PC-3 (cell line): Measurements from ENCODE around the gene SERHL2. TPM values are rescaled to one million over a fixed set of nuclear protein-coding genes. Genes with fewer than 3 reads are reported as not detected.
"Not testable (repeated sequence)": the region's sequence is repeated elsewhere in the genome, so short reads cannot be mapped to it uniquely, and the experiment has no call there.

Source experiments
- ATAC-seq: fragments of 200-7000 bp; cut with Tn5 transposase; 2 replicates; pipeline ENCODE4 v1.9.1; 2020; ENCODE audit warnings: mild to moderate bottlenecking, moderate library complexity
- BruUV-seq: library from RNA; stranded (reverse); fragments of 400-500 nt; replicated peaks from 2 replicates; lab custom pipeline; 2021; lab: Mats Ljungman, UMichigan
- CTCF ChIA-PET: fragments of 300-600 bp; sonication (Branson Sonifier 250); formaldehyde crosslinking; loops from one replicate; lab custom pipeline; 2022; ENCODE audit warnings: antibody characterized with exemption; lab: Charles Lee
- POLR2A ChIA-PET: fragments of 300-600 bp; sonication (Branson Sonifier 250); formaldehyde crosslinking; loops from one replicate; lab custom pipeline; 2022; ENCODE audit warnings: antibody characterized with exemption; ENCODE audit not compliant: unreplicated experiment; lab: Charles Lee
- DNase-seq: peaks from one replicate; pipeline ENCODE4 v3.0.0-alpha.2; 2015
- H2AFZ ChIP-seq: fragments of 300-600 bp; sonication (generic); 2 replicates; pipeline ENCODE4 v1.6.0; 2016; ENCODE audit warnings: antibody characterized with exemption, low read length
- H3F3A ChIP-seq: fragments of 300-600 bp; sonication (generic); one replicate; pipeline ENCODE4 v1.6.0; 2017; ENCODE audit warnings: antibody characterized with exemption, low read length, control low read depth, mild to moderate bottlenecking; ENCODE audit not compliant: unreplicated experiment
- H3K27ac ChIP-seq: fragments of 300-600 bp; sonication (generic); 2 replicates; pipeline ENCODE4 v1.5.1; 2016; ENCODE audit warnings: mild to moderate bottlenecking, low read length
- H3K27me3 ChIP-seq: fragments of 300-600 bp; sonication (generic); 2 replicates; pipeline ENCODE4 v1.6.1; 2016; ENCODE audit warnings: low read length, mixed read lengths
- H3K36me3 ChIP-seq: fragments of 300-600 bp; sonication (generic); 2 replicates; pipeline ENCODE4 v1.6.1; 2016; ENCODE audit warnings: low read depth, mixed run types, low read length, mixed read lengths
- H3K4me1 ChIP-seq: fragments of 300-600 bp; sonication (generic); 2 replicates; pipeline ENCODE4 v1.5.1; 2016; ENCODE audit warnings: low read length; ENCODE audit not compliant: insufficient read depth
- H3K4me2 ChIP-seq: fragments of 300-600 bp; sonication (generic); 2 replicates; pipeline ENCODE4 v1.6.0; 2016; ENCODE audit warnings: low read length
- H3K4me3 ChIP-seq: fragments of 300-600 bp; sonication (generic); 2 replicates; pipeline ENCODE4 v1.5.1; 2016; ENCODE audit warnings: mild to moderate bottlenecking, low read length, mixed read lengths
- H3K79me2 ChIP-seq: fragments of 300-600 bp; sonication (generic); 2 replicates; pipeline ENCODE4 v1.6.1; 2017; ENCODE audit warnings: low read length, mixed read lengths
- H3K9ac ChIP-seq: fragments of 300-600 bp; sonication (generic); 2 replicates; pipeline ENCODE4 v1.6.0; 2016; ENCODE audit warnings: mild to moderate bottlenecking, low read length
- H3K9me2 ChIP-seq: fragments of 300-600 bp; sonication (generic); replicated peaks from 2 replicates; pipeline ENCODE4 v1.6.1; 2016; ENCODE audit warnings: mixed run types, low read length, mixed read lengths
- H3K9me3 ChIP-seq: fragments of 300-600 bp; sonication (generic); 2 replicates; pipeline ENCODE4 v1.6.1; 2016; ENCODE audit warnings: low read length, mixed read lengths
- H4K20me1 ChIP-seq: fragments of 300-600 bp; sonication (generic); 2 replicates; pipeline ENCODE4 v1.6.1; 2016; ENCODE audit warnings: low read length, mixed read lengths
- CTCF ChIP-seq: fragments of 300-600 bp; sonication (generic); conservative IDR thresholded peaks from 2 replicates; pipeline ENCODE4 v1.5.1; 2017; ENCODE audit warnings: antibody characterized with exemption, low read depth, mild to moderate bottlenecking, low read length
- EZH2 ChIP-seq: fragments of 300-600 bp; sonication (generic); IDR thresholded peaks from one replicate; pipeline ENCODE4 v1.6.1; 2017; ENCODE audit warnings: antibody characterized with exemption, mild to moderate bottlenecking, low read length; ENCODE audit not compliant: unreplicated experiment
- EZH2phosphoT487 ChIP-seq: fragments of 300-600 bp; sonication (generic); IDR thresholded peaks from 2 replicates; pipeline ENCODE4 v1.6.1; 2018; ENCODE audit warnings: mild to moderate bottlenecking, antibody characterized with exemption, low read length, borderline replicate concordance
- intact Hi-C: fragments of 100-400 bp; cut with micrococcal nuclease; formaldehyde crosslinking; loops from 2 replicates; pipeline ENCODE4 v1.9.0; 2023
- total RNA-seq: library from RNA; depleted of rRNA; stranded (reverse); fragments of >200 nt; gene quantifications from 2 replicates; pipeline ENCODE4 v1.2.3, GENCODE V29; 2014

Gene SERHL2
- total RNA-seq, 1 experiment from 2014 or later: 5.4 TPM

DNA sequence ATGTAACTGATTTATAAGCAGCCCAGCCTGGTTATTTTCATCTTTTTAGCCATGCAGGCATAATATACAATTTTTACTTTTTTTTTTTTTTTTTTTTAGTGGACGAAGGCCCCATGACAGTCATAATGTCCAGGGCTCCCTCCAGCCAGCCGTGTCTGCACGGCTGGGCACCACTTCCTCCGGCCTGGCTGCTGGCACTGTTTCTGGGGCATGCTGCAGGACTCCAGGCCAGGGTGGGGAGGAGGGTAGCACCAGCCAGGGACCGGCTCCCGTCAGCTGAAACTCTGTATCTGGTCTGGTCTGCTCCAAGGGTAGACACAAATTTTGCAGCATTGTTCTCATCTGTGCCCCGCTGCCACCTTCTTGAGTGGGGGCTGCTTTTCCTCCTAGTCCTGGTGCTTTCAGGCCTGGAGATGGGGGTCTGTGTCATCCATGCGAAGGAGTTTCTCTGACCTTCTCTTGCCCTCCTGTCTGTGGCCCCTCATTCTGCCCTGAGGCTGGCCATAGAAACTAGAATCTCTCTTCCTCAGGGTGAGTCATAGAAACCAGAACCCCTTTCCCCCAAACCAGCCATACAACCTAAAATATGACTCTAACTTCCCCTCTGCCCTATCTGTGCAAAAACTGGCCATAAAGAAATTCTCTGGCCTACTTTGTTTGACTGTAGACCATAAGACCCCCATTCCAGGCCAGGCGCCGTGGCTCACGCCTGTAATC is 25.0 kb upstream of the SERHL2 start:
- DNase-seq (no peak), ATAC-seq (no peak)
- no peak for TF ChIP-seq EZH2
- TF ChIP-seq EZH2phosphoT487: no peak
- TF ChIP-seq CTCF: no peak
- no peaks in the 10 kb centered on the region for H3K9me3 ChIP-seq
- no peaks in the 10 kb centered on the region for H3K27me3 ChIP-seq
- no TSS peak for BruUV-seq
- H3K79me2 ChIP-seq: no peaks in the 10 kb centered on the region
- H3K36me3 ChIP-seq: no peaks in the 10 kb centered on the region
- no peaks in the 10 kb centered on the region for H4K20me1 ChIP-seq
- no peak overlapping the region for H3K4me2 ChIP-seq
- no peak overlapping the region for H3K9ac ChIP-seq
- POLR2A ChIA-PET: no interaction called here
- H3F3A ChIP-seq: no peaks in the 10 kb centered on the region
- intact Hi-C loops: no loop called here
- CTCF ChIA-PET: no interaction called here
- no peaks in the 10 kb centered on the region for H3K9me2 ChIP-seq
- H2AFZ ChIP-seq: no peak overlapping the region
- no peak overlapping the region for H3K27ac ChIP-seq
- no peaks in the 10 kb centered on the region for H3K4me1 ChIP-seq
- no peak overlapping the region for H3K4me3 ChIP-seq

- CTCF ChIA-PET, H3K4me1 ChIP-seq, H3F3A ChIP-seq, H3K4me3 ChIP-seq, intact Hi-C loops, H3K27me3 ChIP-seq, H3K4me2 ChIP-seq, H3K79me2 ChIP-seq, ATAC-seq, H3K9me3 ChIP-seq, H3K9me2 ChIP-seq, H4K20me1 ChIP-seq, POLR2A ChIA-PET, H3K27ac ChIP-seq, H3K36me3 ChIP-seq, BruUV-seq, H2AFZ ChIP-seq, H3K9ac ChIP-seq: not testable (repeated sequence)
- DNase-seq: peak; percentile 32
Observed at GRCh38 chr22:42529435-42529834, 24.3 kb upstream of the SERHL2 start.

DNA sequence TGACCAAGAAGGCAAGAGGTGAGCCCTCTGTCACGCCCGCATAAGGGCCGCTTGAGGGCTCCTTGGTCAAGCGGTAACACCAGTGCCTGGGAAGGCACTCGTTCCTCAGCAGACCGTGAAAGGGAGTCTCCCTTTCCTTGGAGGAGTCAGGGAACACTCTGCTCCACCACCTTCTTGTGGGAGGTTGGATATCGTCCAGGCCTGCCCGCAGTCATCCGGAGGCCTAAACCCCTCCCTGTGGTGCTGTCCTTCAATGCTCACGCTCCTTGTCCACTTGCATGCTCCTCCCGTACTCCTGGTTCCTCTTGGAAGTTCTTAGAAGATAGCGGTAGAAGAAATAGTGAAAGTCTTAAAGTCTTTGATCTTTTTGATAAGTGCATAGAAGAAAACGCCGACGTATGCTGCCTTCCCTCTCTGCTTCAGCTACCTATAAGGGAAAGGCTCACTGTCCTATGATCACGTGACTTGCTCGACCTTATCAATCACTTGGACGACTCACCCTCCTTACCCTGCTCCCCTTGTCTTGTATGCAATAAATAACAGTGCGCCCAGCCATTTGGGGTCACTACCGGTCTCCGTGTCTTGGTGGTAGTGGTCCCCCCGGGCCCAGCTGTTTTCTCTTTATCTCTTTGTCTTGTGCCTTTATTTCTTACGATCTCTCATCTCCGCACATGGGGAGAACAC is 22.2 kb upstream of the SERHL2 start:
- H3K9me3 ChIP-seq, H3K4me3 ChIP-seq, H3K79me2 ChIP-seq, BruUV-seq, ATAC-seq, H3K9me2 ChIP-seq, H3F3A ChIP-seq, H4K20me1 ChIP-seq, H3K36me3 ChIP-seq, H3K4me1 ChIP-seq, H2AFZ ChIP-seq, H3K27me3 ChIP-seq, H3K27ac ChIP-seq, intact Hi-C loops, CTCF ChIA-PET, POLR2A ChIA-PET, H3K9ac ChIP-seq, DNase-seq, H3K4me2 ChIP-seq: not testable (repeated sequence)
